NCI-H748 treated with DMSO at 0.1 percent for 48 hours (cell line): ENCODE measurements around the gene UVRAG.

Experiments
- DNase-seq: peaks from one replicate; lab custom pipeline; 2025; lab: John Stamatoyannopoulos, UW

Gene UVRAG

DNA sequence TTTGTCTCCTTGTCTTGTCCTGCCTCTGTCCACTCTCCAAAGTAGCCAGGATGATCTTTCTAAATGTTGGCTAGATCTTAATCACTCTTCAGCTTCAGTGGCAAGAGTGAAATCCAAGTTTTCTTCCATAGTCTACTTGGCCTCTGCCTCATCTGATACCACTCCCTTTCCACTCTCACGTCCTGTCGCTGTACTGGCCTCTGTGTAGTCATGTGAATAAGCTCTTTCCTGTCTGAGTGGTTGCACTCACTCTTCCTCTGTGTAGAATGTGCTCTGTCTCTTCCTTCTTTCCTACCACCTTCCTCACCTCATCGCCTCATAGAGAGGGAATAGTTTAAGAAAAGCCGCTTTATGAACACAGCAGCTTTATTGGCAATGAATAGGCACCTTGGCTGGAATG is 304.8 kb downstream of the UVRAG start:
- no peak for DNase-seq

DNA sequence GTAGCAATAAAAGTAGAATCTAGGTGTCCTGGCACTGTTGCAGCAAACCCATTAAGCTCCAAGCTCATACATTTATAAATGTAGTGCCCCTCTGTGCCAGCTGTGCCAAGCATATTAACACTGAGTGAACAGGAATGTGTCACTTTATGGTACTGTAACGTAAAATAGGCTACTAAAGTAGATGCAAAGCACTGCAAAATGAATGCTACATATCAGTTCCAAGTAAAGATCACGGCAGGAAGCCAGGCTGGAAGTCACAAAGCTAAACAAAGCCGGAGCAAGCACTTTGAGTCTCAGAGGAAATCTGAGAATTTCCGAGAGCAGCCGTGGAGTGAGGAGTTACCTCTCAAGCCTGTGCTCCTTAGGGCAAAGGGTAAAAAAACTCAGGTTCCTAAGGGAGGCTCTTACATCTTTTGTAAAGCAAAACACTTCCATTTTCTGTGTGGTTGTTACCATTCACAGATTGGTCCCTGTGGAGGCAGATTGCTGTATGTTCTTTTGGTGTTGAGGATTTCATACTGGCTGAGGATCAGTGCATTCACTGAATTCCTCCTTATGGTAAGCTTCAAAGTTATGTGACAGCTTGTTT is 305.6 kb downstream of the UVRAG start:
- no peak for DNase-seq

DNA sequence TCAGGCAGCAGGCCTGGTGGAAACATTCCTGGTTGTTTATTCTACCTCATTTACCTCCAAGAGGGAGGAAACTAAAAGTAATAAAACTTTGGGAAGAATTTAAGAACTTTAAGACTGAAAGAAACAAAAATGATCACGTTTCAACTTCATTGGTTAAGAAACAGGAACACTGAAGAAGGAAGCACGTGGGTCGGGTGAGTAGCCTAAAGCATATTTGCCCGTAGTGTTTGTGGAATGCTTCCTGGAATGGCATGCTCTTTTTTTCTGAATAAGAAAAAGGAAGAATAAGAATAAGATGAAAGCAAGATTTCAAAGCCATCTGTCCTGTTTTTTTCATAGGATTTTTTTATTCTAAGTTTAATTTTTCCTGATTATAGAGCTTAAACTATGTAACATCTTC is 308.2 kb downstream of the UVRAG start:
- DNase-seq, result no peak

DNA sequence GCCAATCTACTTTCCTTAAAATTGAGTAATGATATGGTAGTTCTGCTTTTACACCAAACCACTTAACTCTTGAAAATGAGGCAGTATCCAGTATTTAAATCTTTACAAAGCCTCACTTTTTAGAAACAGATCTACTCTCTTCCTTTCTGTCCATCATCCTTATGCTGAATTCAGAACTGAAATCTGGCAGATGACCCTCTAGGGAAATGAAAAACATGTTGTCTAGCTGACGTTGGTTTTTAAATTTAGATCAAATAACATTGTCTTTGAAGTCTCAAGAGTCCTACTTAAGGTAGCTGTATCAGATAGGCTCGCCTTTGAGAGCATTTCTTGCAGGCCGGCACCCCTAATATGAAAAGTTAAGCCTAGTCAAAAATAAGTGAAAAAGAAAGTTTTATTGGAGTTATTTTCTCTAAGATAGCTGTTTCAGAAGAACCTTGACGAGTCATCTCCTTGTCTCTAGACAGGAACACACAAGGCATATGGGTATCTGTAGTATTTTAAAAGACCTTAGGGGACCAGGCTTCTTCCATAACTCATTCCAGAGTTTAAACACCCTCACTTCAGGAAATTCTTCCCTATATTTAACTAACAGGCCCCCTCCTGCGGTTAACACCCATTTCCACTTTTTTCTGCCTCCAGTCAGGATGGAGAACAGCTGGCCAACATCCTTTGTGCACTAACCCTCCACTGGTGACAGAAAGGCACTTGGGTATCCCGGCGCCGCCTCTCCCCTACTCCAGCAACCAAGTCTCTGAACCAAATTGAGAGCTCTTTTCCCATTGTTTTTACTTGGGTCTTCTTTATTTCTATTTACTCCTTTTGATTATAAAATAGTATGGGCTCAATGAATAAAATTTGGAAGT is 310.1 kb downstream of the UVRAG start:
- no peak for DNase-seq

DNA sequence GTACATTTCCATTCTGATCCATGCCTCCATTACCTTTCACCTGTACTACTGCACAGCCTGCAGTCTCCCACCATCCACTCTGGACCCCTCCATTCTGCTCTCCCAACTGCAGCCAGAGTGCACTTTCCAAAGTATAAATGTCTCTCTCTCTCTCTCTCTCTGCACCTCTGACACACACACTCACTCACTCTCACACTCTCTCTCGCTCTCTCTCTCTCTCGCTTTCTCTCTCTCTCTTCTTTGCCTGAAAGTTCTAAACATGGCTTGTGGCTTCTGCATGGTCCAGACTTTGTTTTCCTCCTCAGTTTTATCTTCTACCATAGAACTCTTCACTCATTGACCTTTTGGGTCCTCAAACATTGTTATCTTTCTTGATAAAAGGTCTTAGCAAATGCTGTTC is 314.7 kb downstream of the UVRAG start:
- DNase-seq, result no peak

DNA sequence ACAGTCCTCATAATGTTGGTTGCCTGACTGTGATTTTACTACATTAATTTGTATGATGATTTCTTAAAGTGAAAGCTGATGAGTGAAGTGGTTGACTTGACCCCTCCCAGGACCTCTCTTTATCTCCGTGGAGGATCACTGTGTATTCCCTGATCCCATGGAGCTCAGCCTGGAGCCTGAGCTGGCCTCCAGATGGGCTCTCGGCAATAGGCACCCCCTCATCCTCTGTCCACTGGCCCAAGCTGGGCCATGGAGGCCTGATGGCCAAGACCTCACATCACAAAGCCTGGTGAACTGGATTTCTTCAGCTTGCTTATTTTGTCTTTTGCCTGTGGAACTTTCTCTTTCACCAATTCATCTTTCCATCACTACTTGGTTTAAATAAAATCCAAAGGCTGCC is 316.1 kb downstream of the UVRAG start:
- no peak for DNase-seq

DNA sequence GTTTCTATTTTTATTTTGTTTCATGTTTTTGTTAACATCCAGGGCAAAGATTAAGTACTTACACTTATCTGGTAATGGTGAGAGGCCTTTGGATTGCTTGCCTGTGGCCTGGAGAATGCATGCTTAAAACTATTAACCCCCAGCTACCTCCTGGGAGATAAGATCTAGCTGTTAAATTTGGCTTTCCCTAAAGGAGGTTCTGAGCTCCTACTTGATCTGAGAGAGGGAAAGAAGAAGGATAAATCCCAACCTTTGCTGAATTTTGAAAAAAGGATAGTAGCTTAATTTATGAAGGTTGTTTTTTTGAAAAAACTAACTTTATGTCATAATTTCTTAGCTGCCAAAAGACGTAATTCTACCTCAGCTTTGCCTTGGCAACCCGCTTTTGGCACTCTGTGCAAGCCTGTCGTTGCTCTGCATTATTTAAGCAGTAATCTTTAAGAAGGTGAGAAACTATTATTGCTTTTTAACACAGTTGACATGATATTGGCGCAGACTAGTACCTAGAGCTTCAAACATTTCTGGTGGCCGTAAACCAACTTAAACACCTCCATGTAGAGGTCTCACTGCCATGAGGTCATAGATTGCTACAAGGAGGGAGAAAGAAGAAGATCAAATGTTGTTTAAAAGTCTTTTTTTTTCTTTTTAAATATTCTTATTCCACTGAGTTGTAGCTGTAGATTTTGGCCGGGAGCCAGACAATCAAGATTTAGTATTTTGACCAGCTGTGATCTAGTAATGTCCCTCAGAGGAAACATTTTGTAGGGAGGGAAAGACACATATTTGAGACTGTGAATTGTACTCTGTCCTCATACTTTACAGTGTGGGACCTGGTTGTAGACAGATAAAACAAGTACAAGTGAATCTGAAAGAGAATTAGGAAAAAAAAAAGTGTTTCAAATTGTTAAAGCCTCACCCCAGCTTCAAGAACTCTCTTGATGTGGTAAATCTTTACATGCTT is 316.9 kb downstream of the UVRAG start:
- DNase-seq, result no peak

DNA sequence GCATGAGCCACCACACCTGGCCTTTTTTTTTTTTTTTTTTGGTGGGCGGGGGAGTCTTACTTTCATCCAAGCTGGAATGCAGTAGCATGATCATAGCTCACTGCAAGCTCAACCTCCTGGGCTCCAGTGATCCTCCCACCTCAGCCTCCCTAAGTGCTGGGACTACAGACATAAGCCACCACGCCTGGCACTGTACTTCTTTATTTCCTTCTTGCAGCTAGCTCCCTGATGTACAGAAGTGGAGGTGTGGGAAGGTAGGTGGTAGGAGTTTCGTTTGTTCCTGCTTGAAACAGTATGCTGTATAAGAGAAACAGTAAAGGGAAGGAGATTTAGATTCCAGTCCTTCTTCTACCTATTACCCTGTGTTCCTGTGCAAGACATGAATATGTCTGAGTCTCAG is 319.2 kb downstream of the UVRAG start:
- DNase-seq, result no peak

DNA sequence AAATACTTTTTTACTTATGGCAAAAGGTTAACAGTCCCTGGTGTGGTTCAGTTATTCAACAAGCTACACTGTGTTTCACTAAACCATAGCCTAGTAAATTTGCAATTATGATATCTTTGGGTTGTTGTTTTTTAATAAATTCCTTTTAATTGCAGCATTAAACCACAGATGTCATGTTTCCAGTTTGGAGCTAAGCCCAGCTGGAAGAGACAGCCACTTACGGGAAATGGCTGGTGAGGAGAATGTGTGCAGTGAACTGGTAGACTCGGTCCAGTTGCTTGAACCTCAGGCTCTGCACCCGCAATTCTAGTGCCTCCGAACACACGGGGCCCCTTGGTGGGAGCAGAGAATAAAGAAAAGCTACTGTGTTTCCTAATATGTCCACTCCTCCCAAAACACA is 320.5 kb downstream of the UVRAG start:
- no peak for DNase-seq

DNA sequence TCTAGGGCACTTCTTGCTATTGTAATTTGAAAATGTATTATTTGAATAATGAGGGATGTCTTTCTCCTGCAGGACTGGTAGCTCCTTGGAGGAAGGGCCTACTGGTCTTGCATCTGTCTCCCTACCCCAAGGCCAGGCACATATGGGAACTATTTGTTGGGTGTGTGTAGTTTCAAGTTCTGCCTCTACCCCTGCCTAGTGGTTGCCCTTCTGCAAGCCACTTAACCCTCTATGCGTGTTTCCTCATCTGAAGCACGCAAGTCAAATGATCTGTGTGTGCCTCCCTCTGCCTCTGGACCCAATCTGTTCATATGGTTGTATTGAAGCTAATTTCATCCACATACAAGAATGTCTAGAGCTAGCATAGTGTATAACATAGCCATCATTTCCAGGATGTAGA is 324.3 kb downstream of the UVRAG start:
- no peak for DNase-seq

DNA sequence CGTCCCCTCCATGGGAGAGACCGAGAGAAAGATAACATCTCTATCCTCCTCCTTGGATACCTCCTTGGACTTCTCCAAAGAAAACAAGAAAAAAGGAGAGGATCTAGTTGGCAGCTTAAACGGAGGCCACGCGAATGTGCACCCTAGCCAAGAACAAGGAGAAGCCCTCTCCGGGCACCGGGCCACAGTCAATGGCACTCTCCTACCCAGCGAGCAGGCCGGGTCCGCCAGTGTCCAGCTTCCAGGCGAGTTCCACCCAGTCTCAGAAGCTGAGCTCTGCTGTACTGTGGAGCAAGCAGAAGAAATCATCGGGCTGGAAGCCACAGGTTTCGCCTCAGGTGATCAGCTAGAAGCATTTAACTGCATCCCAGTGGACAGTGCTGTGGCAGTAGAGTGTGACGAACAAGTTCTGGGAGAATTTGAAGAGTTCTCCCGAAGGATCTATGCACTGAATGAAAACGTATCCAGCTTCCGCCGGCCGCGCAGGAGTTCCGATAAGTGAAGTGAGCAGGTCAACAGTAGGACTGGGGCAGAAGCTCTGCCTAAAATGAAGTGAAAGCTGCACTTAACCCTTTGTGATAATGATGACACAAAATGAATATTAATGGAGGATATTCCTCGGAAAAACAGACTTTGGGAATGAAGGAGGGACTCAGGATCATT is 326.0 kb downstream of the UVRAG start:
- no peak for DNase-seq

DNA sequence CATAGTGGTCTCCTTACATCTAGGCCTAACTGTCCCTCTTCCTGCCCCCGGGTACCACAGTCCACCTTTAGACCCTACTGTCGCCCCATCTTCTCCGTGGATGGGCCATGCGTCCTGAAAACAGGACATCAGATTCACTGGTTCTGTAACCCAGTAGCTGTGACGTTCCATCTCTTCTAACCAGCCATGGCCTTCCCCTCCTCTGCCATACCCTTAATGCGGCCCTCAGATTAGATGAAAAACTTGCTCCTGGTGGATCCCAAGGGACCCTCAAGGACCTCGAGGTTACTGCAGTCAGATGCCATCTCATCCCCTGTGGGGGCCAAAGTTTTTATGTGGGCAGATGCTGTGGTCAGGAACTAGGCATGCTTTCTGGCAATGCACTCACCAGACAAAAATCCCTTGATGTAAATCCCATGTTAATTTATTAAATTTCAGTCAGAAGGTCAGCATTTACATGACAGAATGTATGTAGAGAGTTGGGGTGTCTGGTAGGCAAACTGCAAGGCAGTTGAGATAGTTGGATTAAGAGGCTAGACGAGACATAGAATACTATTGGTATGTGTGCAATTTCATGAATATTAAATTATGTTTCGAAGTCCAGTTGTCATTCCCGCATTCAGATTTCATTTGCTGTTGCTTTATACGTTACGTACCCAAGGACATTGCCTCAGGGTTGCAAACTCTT is 327.0 kb downstream of the UVRAG start:
- DNase-seq, result no peak

DNA sequence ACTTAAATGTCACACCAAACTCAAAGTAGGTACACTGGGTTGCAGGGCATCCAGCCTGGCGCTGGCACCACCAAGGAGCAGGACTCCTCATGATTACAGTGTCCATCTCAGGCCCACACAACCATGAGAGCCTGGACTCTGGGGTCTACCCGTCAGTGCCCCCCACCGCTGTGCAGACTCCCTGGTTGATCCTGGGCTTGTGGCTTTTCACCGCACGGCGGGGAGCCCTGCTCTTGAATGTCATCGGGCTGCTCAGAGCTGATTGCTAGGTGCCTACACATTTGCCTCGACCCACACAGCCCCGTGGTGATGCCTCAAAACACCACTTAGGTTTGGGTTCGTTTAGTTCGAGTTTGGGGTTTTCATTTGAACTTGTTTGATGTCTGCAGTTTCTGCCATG is 328.3 kb downstream of the UVRAG start:
- no peak for DNase-seq

DNA sequence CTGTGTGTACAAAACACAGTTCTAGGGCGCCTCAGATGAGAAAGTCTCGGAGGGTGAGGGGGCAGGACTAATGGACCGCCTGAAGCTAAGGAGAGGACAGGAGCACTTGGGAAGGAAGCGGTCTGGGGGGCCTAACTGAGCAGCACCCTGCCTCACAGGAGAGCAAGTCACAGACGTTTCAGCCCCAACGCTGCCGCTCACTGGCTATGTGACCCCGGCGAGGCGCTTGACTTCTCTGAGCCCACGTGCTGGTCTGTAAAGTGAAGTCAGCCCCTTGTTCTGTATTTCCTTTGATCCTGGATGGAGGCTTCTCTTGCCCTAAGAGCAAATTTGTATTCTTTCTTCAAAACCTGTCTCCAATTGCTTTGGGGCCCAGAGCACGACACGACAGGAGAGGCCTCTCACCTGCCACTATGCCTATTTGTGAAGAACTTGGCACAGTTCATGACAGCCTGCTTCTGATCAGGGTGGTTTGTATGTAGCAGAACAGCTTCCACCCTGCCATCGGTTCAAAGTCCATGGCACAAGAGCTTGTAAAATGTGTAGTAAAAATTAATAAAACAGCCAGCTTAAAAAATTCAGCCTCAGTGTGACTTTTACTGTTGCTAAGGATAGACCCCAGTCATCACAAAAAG is 332.2 kb downstream of the UVRAG start:
- no peak for DNase-seq

DNA sequence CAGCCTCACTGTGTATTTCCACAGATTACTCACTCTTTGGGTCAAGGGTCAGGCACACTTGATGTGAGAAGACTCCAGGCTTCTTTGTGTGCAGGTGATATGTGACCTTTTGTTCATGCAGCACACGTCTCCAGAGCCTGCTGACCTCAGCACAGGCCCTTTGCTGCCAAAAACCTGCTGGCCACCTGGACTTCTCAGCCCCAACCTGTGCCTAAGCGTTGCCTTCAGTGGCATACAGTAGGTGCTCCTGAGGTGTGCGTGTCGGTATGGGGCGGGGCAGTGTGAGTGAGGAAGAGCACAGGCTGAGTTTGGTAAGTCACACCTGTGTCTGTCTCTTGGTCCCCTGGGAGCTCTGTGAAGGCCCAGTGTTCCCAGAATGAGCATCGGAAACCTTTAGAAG is 333.2 kb downstream of the UVRAG start:
- no peak for DNase-seq

DNA sequence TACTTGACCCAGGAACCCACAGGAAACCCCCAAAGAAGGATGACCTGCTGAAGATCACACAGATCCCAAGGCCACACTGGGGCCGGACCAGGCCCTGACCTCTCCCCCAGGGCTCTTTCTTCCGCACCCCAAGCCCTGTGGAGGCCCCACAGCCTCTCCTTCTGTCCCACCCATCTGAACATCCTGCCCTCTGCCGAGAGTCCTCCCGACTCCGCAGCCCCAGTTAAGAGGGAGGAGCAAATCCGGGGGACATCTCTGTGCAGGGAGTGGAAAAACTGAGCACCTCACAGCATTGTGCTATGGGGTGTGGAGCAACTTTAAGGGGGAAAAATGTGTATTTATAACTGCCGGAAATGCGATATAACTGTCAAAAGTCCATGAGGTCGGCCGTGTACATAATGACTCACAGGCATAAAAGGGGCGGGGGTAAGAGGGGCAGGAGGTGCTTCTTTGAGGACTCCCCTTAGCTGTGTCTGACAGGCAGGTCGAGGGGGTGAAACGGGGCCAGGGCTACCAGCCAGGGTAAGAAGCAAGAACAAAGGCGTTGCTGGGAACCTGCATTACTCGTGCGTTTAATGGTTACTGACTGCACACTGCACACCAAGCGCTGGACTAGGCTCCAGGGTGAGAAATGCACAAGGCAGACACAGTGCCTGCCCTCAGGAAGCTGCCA is 334.1 kb downstream of the UVRAG start:
- DNase-seq, result no peak

DNA sequence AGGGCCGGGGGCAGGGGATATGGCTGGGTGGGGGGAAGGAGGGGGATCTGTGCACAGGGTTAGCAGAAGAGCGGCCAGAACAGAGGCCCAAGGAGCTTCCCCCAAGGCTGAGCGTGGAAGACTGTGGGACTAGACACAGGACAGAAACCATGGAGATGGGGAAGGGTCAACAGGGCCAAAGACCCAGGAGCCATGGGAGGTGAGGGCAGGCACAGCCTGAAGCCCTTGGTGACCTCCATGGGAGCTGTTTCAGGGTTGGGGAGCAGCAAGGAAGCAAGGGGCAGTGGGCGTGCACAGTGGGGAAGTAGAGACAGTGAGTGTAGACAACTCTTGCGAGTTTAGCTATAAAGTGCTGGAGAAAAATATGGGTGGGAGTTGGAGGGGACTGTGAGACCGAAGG is 334.7 kb downstream of the UVRAG start:
- DNase-seq, result no peak

DNA sequence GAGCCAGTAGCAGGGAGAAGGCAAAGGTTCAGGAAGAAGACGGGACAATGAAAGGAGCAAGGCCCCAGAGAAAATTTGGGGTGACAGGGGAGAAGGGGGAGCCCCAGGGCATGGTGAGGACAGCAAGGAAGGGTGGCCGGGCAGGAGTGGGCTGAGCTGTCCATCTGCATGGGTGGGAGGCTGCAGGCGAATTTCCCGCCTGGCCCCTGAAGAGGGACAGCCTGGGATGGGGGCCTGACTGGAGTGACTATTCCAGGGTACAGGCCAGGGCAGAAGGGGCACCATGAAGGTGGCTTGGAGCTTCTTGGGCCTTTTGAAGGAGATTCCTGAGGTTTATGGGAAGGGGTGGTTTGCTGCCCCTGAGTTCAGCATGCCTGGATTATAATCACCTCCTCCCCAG is 335.1 kb downstream of the UVRAG start:
- DNase-seq, result no peak

DNA sequence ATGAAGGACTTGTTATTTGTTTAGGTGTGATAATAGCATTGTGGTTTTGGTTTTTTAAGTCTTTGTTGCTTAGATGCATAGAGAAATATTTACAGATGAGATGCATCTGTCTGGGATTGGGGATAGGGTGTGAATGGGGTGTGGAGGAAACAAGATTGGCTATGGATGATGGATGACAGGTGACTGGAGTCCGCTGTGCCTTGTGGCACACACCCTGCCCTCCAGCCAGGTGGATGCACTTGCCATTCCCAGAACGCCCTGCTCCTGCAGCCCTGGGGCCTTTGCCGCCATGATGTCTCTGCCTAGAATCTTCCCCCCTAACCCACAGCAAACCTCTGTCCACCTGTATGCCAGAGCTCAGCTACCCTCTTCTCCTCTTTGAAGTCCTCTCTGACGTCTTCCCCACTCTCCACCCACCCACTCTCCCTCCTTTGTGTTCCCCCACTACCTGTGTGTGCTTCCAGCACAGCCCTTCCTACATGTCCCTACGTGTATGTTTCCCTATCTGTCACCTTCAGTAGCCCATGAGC is 336.6 kb downstream of the UVRAG start:
- DNase-seq, result no peak

DNA sequence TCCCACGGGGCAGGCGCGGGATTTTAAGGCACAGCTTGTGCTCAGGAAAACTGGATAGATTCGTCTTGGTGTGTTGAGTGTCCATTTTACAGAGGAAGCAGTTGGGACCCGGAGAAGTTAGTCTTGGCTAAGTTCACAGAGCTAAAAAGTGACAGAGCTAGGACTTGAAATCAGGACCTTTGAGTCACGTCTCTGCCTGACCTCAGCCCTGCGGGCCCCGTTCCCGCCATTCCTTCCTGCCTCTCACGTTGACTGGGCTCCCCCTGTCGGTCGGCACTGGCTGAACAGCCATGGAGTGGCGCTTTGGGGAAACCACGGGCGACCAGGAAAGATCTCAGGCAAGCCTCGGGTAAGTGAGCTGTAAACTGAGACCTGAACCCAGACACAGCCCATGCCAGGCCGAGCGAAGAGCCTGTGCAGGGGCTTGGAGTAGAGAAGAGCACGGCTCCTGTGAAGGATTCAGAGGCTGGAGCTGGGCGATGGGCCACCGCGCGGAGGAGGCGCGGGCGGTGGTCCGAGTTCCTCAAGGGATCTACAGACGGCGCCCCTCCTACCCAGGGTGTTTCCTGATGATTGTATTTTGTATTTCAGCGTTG is 337.2 kb downstream of the UVRAG start:
- DNase-seq, result no peak
